Left kidney (tissue), 2 donors: ENCODE results near the gene C1orf159. TPM values are rescaled to one million over a fixed set of nuclear protein-coding genes. Genes with fewer than 3 reads are reported as not detected.
"Not testable (repeated sequence)": the region's sequence is repeated elsewhere in the genome, so short reads cannot be mapped to it uniquely, and the experiment has no call there.

Source experiments
- DNase-seq: peaks from one replicate; pipeline ENCODE4 v3.0.0-alpha.2; 2013
- polyA plus RNA-seq: library from polyadenylated mRNA; unstranded; fragments of 120-200 nt; gene quantifications from one replicate; pipeline ENCODE4 v1.2.1, GENCODE V29; 2013; ENCODE audit not compliant: insufficient read length

The C1orf159 gene
- polyA plus RNA-seq, 1 donor = 9.4 TPM

GRCh38 chr1:1118011-1118875 is 2.4 kb upstream of the C1orf159 start:
- DNase-seq = no peak

DNA sequence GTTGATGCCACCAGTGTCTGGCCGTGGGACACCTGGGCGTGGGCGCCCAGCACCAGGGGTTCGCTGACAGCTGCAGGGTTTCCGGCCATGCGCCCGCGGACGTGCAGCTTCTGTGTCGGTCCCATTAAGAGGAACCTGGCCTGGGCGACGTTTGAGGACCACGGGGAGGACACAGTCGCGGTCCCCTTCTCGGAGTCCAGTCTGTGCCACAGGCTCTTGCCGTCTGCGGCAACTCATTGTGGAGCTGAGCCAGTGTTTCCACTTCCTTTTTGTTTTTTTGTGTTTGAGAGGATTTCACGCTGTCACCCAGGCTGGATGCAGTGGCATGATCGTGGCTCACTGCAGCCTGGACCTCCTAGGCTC is 1.6 kb upstream of the C1orf159 start:
- no peak for DNase-seq

DNA sequence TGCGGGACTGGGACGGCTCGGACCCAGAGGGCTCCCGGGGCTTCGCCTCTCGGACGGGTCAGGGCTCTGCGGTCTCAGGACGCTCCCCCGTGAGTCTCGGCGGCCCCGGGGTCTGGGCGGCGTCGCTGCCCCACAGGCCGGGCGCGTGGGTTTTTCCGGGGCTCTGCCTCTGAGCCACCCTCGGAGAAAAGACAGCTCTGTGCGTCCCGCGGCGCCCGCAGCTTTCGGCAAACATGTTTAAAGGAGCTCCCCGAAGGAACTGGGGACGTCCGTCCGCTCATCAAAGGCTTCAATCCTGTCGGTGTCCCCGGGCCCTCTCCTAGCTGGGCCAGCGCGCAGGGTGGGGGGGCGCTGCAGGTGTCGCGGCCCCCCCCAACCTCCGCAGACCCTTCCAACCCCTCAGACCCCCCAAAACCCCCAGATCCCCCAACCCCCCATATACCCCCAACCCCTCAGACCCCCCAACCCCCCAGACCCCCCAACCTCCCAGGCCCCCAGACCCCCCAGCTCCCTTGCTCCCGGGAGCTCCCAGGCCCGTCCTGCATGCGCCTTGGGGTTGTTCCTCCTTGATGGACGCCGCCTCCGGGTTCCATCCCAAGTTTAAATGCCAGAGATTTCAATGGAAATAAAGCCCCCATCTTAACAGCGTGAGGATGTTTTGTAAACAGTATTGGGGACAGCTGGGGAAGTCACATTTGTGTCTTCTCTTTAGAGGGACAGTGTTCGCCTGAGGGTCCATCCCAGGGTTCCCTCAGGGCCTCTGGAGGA is 996 bp upstream of the C1orf159 start:
- DNase-seq = no peak

- DNase-seq = no peak
These were observed 628 bp downstream of the C1orf159 start for GRCh38 chr1:1115136-1115785.

GRCh38 chr1:1114431-1114830 is 1.5 kb downstream of the C1orf159 start:
- DNase-seq = no peak

DNA sequence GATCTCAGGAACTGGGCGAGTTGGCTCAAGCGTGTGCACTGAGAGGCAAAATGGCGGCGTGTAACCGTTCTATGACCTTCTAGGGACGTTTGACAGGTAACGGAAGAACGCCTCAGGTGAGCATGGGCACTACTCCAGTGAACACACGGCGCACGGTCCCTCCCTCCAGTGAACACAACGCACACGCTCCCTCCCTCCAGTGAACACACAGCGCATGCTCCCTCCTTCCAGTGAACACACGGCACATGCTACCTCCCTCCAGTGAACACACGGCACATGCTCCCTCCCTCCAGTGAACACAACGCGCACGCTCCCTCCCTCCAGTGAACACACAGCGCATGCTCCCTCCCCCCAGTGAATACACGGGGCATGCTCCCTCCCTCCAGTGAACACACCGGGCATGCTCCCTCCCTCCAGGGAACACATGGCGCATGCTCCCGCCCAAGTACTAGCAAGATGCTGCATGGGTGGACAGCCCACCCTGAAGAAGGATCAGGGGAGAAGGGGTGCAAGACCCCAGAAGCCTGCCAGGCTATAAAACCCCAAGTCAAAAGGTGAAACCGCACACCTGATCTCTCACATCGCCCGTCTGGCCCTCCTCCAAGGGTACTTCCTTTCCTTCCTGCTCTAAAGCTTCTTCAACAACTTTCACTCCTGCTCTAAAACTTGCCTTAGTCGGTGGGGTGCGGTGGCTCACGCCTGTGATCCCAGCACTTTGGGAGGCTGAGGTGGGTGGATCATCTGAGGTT is 3.5 kb downstream of the C1orf159 start:
- DNase-seq = no peak

DNA sequence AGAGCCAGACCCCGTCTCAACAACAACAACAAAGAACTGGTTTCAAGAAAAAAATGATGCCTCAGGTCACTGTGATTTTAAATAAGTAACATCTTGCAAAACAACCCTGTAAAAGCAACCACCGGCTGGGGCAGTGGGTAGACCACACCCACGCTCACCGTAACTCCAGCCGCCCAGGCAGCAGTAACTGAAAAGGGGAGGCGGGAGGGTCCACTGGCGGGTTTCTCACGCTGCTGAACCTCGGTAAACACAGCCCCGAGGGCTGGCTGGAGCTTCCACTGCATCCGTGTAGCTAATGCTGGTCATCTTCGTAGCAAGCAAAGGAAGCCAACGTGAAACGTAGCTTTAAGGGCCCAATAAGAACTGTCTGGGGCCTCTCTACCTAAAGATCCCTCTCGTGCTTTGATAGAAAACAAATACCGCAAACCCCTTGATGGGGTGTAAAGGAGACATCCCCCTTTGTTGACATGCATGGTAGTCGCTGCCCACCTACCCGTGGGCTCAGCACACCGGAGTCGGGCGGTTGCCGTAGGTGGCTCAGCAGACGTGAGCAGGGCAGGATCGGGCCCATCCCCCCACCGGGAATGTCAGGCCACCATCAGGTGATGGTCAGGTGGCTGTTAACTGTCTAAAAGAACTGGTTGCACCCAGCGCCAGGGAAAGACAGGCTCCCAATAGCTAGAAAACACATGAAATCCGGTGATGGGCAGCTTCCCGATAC is 4.2 kb downstream of the C1orf159 start:
- no peak for DNase-seq

DNA sequence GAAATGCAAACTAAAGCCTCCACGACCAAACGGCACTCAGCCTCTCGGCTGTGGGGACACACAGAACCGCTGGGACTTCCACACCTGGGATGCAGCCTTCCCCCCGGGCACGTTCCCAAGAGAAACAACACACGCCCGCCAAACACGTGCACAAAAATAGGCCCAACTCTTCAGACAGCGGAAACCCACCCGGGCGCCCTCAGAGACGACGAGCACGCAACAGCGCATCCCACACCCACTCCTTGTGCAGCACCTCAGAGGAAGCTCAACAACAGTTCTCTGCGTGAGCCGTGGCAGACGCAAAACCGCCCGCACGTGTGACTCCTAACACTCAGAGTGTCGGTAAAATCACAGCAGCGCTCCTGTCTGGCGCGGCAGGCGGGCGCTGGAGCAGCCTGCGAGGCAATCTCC is 5.3 kb downstream of the C1orf159 start:
- no peak for DNase-seq

DNA sequence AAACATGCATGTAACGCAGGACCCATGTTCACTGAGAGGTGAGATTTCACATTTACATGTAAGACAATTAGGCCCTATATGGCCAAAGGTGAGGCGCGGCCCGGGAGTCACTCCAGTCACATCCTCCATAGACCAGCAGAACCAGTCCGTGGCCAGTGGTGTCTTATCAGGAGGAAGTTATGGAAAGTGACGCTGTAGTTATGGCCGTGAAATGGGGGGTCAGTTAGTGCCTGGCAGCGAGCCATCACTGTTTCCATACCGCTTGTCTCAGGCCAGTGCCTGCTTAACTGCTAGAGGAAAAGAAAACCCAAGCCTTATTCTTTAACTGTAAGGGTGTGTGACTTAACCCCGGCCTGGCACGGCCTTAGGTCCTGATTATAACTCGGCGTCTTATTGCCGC is 6.1 kb downstream of the C1orf159 start:
- DNase-seq = no peak

DNA sequence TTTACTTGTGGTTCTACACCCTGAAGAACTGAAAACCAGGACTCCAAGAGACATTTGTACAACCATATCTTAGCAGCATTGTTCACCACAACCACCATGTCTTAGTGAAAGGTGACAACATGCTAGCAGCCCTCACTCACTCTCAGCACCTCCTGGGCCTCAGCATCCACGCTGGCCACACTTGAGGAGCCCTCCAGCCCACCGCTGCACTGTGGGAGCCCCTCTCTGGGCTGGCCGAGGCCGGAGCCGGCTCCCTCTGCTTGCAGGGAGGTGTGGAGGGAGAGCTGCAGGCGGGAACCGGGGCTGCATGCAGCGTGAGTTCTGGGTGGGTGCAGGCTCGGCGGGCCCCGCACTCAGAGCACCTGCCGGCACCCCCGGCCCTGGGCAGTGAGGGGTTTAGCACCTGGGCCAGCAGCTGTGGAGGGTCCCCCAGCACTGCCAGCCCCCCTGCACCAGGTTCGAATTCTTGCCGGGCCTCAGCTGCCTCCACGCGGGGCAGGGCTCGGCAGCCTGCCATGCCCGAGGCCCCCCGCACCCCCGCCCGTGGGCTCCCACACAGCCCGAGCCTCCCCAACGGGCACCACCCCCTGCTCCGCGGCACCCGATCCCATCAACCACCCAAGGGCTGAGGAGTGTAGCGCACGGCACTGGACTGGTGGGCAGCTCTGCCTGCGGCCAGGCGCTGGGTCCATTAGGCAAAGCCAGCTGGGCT is 9.2 kb downstream of the C1orf159 start:
- no peak for DNase-seq

- DNase-seq = not testable (repeated sequence)
These were observed 11.7 kb downstream of the C1orf159 start for GRCh38 chr1:1104152-1104551.

DNA sequence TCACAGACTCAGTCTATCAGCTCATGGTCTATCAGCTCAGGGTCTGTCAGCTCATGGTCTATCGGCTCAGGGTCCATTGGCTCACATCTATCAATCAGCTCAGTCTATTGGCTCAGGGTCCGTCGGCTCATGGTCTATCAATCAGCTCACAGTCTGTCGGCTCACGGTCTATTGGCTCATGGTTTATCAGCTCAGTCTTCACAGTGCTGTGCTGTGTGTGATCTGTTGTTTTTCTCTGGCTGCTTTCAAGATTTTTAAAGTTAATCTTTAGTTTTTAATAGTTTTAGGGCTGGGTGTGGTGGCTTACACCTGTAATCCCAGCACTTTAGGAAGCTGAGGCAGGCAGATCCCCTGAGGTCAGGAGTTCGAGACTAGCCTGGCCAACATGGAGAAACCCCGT is 14.4 kb downstream of the C1orf159 start:
- no peak for DNase-seq

DNA sequence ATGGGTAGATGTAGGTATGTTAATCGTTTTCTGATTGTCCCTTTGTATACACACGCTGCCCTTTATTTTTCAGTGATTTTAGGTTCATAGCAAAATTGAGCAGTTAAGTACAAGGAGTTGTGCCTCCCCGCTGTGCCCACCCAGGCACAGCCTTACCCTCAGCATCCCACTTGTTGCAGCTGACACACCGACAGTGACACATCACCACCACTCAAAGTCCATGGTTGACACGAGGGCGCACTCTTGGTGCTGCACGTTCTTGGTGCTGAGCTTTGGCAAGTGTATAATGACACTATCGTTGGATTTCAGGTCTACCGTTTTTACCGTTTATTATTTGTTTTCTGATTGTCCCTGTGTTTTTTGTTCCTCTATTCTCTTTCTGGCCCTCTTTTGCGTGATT is 15.6 kb downstream of the C1orf159 start:
- DNase-seq = no peak

- DNase-seq = no peak
These were observed 16.2 kb downstream of the C1orf159 start for GRCh38 chr1:1099506-1100183.

DNA sequence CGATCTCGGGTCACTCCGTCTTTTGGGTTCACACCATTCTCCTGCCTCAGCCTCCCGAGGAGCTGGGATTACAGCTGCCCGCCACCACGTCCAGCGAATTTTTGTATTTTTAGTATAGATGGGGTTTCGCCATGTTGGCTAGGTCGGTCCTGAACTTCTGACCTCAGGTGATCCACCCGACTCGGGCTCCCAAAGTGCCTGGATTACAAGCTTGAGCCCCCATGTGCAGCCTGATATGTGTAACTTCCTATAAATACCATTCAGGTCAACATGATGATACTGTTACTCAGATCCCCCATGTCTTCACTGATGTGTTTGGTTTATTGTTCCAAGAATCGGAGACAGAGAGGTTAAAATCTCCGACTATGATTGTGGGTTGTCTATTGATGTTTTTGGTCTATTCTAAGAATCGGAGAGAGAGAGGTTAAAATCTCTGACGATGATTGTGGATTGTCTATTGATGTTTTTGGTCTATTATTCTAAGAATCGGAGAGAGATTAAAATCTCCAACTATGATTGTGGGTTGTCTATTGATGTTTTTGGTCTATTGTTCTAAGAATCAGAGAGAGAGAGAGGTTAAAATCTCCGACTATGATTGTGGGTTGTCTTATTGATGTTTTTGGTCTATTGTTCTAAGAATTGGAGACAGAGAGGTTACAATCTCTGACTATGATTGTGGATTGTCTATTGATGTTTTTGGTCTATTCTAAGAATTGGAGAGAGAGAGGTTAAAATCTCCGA is 17.0 kb downstream of the C1orf159 start:
- no peak for DNase-seq

GRCh38 chr1:1096136-1096535 is 19.8 kb downstream of the C1orf159 start:
- DNase-seq = not testable (repeated sequence)

- DNase-seq = no peak
These were observed 20.9 kb downstream of the C1orf159 start for GRCh38 chr1:1094981-1095380.

DNA sequence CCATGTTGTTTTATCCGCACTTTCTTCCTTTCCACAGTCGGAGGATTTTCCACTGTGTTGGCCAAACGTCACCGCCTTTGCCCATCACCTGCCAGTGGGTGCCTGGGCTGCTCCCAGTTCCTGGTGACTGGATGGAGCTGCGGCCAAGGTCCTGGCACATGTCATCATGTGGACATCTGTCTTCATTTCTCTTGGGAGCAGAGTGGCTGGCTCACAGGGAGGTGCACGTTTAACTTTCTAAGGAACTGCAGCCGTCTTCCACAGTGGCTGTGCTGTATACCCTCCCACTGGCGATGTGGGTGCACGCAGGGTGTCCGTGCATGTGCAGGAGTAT is 22.3 kb downstream of the C1orf159 start:
- no peak for DNase-seq

DNA sequence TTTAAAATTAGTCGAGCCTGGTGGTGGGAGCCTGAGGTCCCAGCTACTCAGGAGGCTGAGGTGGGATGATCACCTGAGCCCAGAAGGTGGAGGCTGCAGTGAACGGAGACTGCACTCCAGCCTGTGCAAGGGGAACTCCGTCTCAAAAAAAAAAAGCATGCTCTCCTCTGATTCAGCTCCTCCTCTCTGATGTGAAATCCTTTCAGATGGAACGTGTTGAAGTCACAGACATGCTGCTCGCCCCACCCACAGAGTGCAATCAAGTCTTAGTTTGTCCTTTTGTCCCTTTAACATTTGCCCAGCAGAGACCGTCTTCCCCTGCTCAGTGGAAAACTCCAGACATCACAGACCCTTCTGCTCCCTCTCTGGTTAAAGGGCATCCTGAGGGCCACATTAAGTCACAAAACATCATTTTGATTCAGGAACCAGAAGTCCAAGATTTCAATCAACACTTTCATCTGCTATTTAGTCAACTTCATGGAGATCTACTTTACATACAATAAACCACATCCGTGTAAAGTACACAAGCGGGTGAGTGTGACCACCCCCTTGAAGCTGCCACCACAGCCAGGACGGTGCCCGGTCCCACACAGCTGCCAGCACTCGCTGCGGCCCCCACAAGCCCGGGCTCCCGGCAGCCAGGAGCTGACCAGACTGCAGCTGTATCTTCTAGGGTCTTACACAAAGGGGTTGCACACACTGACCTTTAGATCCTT is 22.8 kb downstream of the C1orf159 start:
- no peak for DNase-seq
